SHP77 (cell line): ENCODE data around the gene BIK.
"Not testable (repeated sequence)": the region's sequence is repeated elsewhere in the genome, so short reads cannot be mapped to it uniquely, and the experiment has no call there.

Source experiments
- DNase-seq, 2 experiments: peaks; one replicate each; lab custom pipeline; 2025; lab: John Stamatoyannopoulos, UW

The BIK gene

DNA sequence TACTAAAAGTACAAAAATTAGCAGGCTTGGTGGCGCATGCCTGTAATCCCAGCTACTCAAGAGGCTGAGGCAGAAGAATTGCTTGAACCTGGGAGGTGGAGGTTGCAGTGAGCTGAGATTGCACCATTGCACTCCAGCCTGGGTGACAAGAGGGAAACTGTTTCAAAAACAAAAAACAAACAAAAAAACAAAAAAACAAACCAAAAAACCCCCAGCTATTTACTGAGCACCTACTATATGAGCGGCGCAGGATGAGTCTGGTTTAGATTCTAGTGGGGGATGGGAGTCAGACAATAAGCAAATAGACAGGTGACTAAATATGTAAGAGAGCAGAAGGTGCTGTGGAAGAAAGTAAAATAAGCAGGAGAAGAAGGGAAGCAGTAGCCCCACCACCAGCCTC is 5.6 kb upstream of the BIK start:
- not testable (repeated sequence) for DNase-seq

DNA sequence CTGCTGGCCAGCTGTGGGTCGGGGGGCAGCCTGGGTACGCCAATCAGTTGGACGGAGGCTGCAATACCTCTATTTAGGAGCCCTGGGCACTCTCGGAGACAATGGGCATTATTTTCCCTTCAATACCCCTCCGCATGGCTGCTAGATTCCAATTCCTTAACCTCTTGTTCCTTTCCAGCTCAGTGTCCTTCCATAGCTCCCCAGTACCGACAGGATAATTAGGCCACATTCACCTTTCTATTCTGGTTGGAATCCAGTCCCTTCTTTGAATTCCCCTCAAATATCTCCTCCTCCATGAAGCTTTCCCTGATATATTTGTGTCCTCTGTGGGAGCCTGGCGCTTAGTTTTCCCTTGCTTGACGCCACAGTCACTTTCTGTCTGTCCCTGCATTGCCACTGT is 4.2 kb upstream of the BIK start:
- no peak for DNase-seq

DNA sequence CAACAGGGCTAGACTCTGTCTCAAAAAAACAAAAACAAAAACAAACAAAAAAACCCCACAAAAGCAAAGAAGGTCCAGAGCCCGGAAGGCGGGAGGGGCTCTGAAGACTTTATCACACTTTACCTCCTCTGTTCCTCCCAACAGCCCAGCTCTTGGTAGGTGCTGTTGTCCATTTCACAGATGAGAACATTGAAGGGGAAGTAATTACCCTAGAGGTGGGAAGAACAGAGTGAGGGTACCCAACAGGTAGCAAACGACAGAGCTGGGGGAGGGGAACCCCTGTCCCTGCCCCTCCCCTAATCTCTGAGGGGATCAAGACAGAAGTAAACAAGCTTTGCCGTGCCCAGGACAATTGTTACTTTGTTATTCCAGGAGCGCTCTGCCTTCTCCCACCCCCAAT is 1.0 kb upstream of the BIK start:
- no peak for DNase-seq

DNA sequence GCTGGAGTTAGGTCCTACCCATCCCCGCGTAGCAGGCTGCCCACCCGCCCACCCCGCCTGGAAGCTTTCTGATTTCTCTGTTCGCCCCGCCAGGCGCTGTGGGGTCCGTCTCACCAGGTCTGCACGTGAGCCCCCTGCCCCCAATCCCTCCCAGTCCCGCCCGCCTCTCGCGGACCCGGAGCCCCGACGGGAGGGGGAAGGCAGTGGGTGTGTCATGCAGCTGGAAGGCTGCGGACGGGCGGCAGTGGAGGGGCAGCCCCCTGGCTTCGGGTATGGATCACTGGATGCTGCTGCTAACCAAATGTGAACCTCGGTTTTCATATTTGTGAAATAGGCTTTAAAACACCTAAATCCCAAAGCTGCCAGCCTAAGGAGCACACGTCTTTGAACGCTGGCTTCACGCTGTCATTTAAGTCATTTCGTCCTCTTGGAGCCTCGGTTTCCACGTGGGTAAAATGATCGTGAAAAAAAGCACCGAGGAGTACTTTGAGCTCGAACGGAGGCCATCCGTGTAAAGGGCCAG is 568 bp upstream of the BIK start:
- no peak for DNase-seq

DNA sequence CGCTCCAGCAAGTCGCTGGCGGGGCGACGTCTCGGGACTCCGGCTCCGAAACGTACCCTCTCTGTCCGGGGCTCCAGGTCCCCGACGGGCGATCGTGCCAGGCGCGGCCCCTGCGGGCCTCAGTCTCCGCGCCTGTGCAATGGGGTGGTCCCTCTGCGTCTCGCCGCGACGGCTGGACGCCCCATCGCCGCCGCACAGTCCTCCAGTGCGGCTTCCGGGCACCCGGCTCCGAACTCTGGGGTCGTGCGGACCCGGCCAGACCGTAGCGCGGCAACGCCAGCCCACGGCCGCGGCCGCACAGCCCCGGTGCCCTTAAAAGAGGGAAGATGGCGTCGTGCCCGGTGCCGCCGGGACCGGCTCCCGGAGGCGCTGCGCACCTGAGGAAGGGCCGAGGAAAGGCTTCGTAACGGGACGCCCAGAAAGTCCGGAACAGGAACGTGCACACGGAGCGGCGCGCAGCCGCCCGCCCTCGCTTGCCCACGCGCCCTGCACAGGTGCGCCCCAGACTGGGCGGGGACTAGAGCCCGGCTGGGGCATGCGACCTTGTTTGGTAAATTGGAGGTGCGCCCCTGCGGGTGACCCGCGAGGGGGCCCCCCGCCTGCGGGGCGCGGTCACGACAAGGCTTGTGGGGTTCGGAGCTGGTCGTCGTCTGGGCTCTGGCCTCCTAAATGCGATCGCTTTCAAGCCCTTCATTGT is 525 bp downstream of the BIK start:
- no peak for DNase-seq

DNA sequence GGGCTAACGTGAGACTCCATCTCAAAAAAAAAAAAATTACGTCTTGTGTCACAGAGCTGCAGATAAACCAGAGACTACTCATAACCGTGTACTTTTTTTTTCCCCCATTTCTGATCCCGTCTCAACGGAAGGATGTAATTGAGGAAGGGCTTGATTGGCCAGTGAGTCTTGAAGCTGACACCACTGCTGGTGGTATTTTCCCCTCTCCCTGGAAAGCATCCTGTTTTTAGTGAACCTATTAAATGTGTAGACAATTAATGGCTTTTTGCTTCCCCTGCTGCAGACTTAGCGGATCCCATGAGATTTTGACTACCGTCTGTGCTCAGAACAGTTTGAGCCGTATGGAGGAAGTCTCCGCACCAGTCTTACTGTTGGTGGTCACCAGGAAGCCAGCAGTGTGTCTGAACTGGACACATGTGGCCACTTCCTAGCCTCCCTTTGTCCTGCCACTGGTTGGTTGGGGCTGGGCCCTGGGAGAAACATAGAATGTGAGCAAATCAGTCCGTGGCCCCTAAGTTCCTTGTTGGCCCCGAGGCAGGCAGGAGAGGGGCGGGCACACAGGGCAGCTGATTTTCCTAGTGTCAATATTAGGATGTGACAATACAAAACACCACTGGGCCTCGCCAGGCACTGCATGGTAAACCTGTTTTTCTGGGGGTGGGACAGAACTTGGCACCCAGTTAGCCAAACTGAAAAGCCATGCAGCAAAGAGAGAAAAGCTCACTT is 3.1 kb downstream of the BIK start:
- DNase-seq = no peak

DNA sequence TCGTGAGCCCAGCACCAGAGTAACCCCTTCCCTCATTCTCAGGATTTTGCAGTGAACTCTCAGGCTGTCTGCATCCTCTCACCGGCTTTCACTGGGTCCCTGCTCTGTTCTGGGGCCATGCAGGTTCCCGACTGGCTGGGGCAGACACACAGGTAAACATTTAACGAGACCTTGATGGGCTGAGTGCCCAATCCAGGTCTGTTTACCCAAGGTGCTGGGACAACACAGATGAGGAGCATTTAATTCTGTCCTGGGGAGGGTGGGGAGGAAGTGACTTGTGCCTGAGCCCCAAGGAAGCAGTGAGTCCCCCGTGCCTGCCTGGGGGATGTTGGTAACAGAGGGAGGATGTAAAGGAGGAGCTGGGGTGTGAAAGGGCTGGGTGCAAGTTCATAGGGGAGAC is 4.4 kb downstream of the BIK start:
- no peak for DNase-seq

DNA sequence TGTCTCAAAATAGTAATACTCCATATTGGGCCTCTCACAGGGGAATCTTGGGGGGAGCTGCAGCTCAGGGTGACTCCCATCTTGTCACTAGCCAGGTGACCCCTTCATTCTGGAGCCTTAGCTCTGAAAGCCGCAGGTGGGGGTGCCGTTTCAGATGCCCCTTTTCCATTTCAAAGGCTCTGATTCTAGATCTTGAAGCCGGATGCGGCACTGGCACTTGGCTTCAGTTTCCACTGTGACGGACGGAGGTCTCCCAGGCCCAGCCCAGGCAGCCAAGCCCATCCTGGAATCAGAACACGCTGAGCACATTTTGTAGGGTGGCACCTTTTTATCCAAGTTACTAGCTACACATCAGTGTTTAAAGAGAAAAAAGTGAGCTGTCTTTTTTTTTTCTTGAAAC is 6.4 kb downstream of the BIK start:
- DNase-seq = no peak

DNA sequence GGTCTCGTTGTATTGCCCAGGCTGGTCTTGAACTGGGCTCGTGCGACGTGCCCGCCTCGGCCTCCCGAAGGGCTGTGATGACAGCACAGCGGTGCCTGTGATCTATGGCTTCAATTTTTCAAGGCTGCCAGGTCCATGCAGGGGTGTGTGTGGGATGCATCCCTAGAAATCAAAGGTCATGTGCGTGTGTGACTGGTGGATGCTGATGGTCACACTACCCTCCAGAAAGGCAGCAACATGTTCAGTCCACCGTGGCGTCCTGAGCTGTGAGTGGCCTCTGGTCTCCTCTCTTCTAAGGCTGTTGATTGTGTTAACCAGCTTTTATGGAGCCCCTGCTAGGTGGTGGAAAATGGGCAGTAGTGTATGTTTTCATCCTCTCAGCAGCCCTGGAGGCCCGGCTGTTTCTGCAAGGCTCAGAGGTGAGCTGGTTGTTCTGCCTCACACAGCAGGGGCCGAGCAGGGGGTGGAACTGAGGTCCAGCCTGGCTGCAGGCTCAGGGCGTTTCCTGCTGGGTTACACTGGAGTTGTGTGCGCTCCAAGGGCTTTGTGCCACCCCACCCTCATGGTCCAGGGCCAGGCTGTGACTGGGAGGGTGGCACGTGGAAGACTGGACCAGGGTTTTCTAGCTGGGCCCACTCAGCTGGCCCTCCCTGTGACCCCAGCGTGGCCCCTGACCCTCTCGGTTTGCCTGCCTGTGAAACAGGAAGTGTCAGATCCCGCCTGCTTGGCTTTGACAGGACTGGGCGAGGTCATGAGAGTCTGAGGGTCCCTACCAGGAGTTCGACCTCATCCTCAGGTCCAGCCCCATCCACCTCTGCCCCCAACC is 7.7 kb downstream of the BIK start:
- no peak for DNase-seq

DNA sequence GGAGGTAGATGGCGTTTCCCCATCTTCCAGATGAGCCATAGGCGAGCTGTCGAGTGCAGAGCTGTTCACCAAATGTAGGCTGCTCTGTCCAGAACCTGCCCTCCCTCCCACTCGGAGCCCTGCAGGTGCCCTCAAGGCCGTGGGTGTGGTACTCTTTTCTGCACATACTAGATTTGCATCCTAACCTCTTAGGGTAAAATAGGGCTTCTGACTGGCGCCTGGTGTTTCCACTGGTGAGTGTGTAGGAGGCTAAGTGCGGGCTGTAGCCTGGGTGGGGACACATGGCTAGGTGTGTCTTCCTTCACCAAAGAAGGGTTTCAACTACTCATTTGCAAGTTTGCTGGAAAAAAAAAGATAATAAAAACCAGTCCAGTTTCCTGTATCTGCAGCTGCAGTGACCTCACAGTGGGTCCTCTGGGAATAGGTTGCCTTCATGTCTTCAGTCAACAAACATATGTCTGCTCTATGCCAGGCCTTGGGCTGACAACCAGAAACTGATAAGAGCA is 8.5 kb downstream of the BIK start:
- no peak for DNase-seq

DNA sequence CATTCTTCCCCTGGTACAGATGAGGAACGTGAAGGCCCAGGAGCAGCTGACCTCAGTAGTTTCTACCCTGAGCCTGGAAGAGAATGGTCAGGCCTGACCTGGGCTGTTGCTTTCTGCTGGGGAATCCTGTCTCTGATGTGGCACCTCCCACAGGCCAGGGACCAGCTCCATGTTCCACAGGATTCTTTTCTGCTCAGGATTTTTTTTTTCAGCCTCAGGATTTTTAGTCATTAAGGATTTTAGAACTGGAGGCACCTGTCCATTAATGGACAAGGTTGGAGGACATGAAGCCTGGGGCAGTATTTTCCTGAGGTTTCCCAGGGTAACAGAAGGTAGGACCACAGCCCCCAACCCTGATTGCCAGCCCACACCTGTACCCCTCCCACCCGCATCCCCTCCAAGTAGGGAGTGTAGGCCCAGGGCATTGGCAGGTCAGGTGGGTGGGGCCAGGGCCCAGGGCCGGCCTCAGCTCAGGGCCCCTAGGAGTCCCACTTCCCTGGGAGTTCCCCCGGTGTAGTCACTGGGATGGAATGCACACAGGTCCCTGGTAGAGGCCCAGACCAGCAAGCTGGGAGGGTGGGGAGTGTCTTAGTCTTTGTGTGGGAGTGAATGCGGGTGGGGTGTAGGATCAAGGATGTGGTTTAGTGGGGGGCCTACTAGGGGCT is 16.1 kb downstream of the BIK start:
- no peak for DNase-seq

DNA sequence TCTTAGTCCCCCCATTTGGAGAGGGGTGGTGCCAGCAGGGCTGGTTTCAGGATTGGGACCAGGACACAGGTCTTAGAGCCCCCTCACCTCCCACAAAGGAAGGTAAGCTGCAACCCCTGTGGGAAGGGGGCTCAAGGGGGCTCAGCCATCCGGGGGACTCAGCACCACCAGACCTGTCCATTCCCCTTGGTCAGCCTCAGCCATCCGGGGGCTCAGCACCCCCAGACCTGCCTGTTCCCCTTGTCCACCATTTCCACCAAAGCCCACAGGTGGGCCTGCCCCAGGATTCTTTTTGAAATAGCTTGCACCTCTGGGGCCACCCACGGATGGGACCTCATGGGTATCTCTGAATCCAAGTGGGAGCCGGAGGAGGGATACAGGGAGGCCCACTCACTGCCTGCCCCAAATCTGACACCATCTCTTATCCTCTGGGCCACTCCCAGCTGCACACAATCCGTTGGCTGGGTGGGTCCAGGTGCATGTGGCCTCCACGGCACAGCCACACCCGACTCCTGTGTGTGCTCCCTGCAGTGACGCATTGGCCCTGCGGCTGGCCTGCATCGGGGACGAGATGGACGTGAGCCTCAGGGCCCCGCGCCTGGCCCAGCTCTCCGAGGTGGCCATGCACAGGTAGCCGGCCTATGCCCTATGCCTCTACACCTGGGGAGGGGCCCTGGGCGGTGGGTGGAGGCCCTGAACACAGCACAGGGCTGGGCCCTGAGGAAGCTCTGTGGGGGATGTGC is 16.8 kb downstream of the BIK start:
- no peak for DNase-seq

DNA sequence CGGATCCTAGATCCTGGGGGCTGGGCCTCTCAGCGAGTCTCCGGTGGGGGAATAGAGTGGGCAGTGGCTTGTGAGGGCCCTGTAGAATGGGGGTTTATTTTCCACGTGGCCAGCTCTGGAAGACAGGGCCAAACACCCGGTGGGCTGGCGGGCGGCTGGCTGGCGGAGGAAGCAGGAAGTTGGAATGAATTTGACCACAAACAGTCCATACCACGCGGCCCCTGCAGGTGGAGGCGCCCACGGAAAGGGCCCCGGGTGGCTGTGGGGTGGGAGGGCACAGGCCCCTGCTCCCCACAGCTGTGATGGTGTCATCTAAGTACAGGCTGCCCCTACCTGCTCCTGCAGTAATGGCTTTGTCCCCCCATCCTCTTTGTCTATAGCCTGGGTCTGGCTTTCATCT is 17.6 kb downstream of the BIK start:
- no peak for DNase-seq

DNA sequence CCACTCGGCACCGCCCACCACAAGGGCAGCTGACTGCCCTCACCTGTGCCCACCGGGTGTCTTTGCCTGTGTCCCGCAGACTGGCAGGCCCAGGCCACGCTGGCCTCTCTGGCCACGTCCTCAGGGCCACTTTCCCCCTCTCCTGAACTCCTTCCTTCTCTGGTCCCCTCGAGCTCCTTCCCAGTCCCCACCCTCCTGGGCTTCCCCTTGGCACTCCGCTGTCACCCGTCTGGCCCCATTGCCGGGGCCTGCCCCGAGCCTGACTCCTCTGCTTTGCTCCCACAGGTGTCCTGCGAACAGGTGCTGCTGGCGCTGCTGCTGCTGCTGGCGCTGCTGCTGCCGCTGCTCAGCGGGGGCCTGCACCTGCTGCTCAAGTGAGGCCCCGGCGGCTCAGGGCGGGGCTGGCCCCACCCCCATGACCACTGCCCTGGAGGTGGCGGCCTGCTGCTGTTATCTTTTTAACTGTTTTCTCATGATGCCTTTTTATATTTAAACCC is 18.4 kb downstream of the BIK start:
- DNase-seq = peak in 1 of 2 experiments; percentile 73

DNA sequence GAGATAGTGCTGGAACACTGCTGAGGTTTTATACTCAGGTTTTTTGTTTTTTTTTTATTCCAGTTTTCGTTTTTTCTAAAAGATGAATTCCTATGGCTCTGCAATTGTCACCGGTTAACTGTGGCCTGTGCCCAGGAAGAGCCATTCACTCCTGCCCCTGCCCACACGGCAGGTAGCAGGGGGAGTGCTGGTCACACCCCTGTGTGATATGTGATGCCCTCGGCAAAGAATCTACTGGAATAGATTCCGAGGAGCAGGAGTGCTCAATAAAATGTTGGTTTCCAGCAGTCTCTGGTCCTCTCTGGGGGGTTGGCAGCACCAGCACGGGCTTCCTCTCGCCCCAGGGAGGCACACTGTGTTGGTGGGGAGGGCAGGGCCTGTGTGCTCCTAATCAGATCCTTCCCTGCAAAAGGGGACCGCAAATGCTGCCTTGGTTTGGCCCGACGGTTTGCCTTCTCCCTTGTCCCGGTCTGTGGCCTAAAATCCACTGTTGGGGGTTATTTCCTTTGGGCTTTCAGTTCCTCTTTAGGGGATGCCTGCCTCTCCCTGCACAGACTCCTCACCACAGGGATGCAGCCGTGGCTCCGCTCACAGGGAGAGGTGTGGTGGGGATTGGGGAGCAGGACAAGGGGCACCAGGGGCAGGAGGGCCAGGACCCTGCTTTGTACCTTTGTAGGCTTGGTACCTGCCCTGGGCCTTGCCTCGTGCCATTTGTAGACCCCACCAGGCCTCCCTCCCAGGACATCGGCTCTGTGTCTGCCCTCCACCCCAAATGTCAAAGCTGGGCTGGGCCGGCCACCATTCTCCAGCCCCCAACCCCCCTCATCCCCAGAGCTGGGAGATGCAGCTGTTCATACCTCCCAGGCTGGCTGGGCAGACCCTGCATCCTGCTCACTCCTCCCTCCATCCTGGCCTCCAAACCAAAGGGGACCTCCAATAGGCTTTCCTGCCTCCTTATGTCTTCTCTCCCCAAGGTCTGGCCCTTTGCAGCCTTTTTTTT is 19.2 kb downstream of the BIK start:
- DNase-seq = no peak

DNA sequence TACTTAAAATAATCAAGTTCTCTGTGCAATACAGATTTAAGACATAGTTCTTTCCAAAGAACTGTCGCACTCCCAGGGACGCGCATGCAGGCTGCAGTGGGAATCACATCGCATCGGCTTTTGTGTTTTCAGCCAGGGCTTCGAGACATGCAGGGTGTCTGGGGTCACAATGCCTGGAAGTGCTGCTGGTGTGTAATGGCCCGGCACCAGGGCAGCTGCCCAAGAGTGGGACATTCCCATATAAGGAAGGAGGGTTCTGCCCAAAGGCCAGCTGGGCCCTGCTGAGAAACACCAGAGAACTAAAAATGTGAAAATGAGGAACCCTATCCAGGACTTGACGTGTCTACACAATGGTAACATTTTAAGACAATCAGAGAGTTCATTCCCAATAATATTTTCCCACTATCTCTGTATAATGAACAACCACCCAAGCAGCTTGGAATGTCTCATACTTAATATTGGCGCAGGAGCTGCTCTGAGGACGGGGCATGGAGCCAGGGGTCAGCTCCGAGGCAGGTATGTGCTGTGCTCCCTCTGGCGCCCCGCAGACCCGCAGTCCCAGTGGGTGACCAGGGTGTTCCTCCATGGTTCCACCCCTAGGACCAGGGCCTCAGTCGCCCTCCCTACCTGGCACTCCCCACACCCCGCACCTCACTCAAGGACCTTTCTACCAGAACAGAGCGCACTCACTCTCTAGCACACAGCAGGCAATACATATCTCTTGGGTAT is 21.4 kb downstream of the BIK start:
- DNase-seq = no peak

DNA sequence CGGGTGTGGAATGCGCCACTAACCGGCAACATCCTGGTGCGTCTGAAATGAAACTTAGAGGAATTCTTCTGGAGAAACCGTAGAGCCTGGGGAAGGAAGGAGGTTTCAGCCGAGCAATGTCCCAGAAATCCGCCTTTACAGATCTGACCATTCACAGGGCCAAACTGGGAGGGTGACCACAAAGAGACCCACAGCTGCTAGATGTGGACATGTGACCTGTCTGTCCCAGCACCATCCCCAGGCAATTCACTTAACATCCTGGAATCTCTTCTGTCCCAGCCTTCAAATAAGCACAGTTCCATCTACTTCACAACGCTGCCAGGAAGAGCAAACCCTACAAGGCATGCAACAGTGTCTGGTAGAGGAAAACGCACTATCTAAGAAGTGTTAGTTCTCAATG is 22.9 kb downstream of the BIK start:
- no peak for DNase-seq

DNA sequence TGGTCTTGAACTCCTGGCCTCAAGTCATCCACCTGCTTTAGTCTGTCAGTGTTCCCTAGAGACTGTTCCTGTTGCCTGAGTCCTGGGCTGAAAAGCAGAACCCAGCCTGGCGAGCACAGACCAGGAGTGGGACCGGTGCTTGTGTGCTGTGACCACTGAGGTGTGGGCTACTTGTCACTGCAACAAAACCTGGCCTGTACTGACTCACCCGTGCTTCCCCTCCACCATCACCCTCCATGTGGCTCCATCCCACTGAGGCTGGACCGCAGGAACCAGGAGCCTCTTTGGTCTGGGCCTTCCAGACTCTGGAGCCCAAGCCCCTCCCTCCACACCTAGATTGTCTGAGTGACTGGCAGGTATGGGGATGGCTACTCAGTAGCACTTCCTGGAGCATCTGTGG is 24.0 kb downstream of the BIK start:
- DNase-seq = no peak

DNA sequence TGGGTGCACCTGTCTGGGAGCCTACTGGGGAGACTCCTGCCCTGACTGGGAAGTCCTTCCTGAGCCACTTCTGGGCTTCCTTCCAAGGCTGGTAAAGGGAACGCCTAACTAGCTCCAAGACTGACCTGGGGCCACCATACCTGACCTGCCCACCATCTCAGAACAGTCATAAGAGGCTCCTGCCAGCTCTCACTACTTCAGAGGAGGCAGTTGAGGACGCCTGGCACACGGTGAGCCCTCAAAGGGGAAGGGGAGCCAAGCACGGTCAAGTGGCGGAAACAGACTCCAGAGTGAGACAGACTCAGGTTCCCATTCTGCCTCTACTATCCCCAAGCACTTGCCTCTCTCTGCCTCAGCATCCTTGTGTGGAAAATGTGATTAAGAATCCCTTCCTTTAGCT is 25.0 kb downstream of the BIK start:
- DNase-seq = no peak
